HPDE6-E6E7 (cell line): Measurements from ENCODE around the gene IFNB1.

Experiments
- DNase-seq: peaks from one replicate; pipeline ENCODE4 v3.0.0; 2011; ENCODE audit warnings: missing footprints; ENCODE audit errors: extremely low spot score

Gene IFNB1

DNA sequence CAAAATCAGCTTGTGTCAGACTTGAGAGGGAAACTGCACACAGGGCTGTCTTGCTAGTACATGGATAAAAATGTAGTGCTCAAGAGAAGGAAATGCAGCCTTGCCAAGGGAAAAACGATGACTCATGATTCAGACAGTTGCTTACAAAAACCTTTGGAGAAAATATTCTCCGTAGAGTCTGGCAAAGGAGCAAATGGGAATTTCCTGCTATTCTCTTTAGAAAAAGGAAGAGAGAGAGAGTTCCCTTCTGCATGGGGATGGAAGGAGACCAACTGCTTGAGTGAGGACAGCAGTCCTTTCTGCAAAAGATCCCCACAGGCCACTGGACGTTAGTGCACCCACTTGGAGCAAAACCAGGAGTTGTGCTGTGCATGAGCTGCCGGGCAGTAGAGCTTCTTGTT is 7.6 kb downstream of the IFNB1 start:
- peak; percentile 46 for DNase-seq

DNA sequence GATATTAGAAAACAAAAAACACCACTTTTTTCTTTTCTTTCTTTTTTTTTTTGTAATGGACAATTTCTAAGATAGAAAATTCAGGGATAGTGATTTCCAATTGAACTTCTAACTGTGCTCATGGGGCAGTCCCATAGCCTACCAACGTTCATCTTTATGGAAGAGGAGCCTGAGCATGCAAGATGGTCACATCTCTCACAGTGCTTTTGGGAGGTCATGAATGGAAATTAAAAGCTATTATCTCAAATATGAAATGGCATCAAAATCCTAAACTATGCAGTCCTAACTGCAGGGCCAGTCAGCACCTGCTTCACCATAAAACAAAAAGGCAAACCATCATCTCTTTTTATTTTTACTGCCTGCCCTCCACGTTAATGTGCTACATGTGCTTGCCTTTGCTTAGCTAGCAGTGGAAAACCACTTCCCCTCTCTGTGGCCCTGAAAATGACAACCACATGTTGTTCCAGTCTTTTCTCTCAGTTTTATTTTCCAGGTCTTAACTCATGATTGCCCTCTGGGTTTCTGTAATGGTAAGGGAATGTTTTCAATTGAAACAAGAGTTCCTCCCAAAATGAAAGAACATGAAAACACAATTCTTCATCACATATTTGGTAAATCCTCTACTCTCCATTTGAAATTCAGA is 16.7 kb downstream of the IFNB1 start:
- DNase-seq, result no peak

DNA sequence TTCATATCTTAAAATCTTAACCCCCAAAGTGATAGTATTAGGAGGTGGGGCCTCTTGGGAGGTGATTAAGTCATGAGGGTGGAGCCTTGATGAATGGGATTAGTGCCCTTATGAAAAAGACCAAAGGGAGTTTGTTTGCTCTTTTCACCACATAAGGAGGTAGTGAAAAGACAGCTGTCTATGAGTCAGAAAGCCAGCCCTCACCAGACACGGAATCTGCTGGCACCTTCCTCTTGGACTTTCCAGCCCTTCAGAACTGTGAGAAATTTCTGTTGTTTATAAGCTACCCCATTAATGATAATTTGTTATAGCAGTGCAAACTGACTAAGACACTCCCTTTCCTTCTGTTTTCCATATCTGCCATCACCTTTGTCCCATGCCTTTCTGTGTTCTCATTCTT is 20.8 kb downstream of the IFNB1 start:
- no peak for DNase-seq

DNA sequence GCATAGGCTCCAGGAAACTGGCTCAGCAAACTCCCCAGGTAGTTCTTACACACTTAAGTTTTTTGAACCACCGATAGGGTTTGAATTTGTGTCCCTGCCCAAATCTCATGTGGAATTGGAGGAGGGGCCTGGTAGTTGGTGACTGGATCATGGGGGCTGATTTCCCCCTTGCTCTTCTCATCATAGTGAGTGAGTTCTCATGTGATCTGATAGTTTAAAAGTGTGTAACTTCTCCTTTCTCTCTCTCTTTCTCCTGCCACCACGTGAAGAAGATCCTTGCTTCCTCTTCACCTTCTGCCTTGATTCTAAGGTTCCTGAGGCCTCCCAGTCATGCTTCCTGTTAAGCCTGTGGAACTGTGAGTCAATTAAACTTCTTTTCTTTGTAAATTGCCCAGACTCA is 23.9 kb downstream of the IFNB1 start:
- no peak for DNase-seq

DNA sequence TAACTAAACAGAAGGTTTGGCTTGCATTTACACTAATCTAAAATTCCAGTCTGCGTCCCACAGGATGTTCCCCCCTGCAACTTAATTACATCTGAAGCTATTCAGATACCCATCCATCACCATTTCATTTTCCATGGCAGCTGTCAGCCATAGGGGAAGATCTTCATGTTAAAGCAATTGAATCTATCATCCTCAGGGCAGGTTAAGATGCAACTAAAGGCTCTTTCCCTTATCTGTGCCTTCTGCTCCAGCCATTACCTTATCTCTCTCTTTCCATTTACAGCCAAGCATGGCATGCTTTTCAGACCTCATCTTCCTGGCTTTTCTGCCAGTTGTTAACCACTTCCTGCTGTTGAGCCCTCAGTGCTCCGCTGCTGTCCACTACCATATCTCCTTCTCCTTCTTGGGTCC is 30.5 kb downstream of the IFNB1 start:
- no peak for DNase-seq

DNA sequence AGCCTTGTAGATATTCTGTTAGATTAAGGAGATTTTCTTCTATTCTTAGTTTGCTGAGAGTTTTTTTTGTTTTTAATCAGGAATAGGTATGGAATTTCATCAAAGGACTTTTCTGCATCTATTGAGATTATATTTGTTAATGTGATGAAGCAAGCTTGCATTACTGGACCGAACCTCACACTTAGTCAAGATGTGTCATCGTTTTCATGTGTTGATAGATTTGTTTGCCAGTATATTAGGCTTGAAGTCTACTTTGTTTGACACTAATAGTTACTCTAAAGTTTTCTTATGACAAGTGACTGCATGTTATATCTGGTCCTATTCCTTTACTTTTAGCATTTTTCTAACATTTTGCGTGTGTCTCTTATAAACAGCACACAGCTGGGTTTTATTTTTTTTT is 33.9 kb downstream of the IFNB1 start:
- DNase-seq, result no peak

DNA sequence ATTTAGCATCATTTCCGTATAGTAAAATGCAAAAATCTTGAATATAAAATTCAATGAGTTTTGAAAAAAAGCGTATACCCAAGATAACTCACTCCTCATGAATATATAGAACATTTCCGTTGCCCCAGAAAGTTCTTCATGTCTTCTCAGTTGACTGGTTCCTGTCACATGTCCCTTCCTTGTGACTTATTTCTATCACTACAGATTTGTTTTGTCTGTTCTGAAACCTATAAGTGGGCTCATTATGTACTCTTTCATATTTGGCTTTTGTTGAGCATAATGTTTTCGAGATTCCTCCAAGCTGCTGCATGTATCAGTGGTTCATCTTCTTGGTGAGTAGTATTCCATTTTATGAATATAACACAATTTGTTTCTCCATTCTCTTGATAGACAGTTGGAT is 35.3 kb downstream of the IFNB1 start:
- no peak for DNase-seq

DNA sequence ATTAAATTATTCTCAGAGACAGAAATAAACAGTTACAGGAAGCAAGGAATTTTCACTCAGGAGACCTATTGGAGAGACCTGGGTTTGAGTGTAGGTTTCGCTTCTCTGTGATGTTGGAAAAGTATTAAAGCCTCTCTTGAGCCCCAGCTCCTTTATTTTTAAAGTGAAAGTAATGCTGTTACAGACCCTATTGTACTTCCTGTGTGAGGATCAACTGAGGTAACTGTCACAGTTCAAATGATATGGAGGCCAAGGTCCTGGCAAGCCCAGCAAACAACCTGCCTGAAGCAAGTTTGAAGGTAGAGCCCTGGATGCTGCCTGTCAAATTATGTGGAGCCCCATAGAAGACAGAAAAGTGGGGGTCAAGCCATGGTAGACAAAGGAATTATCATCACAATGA is 38.4 kb downstream of the IFNB1 start:
- no peak for DNase-seq

DNA sequence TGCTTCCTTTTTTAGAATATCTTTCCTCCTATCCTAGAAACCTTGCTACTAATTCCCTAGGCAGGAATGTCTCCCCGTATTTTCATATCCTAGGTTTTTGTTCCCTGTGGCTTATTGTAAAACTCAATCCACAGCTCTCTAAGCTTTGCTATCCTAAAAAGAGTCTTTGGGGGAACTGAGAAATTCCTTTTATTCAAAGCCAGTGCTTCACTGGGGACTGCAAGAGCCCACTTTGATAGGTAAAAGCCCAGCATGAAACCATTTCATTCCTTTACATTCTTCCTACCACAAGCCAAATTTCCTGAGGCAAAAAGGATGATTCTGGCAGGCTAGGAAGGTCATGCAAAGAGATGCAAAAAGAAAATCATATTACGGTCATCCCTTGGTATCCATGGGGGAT is 40.5 kb downstream of the IFNB1 start:
- no peak for DNase-seq

DNA sequence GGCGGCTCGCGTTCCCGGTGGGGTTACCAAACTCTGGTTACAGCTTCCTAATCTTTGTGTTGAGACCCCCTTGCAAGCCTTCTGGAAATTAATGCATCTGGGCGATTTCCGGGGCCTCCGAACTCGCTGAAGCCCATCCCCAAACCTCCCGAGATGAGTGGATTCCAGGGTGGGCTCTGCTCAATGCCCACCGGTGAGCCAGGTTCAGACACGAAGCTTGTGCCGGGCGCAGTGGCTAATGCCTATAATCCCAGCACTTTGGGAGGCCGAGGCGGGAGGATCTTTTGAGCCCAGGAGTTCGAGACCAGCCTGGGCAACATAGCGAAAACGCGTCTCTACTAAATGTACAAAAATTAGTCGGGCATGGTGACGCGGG is 45.9 kb downstream of the IFNB1 start:
- DNase-seq, result no peak

DNA sequence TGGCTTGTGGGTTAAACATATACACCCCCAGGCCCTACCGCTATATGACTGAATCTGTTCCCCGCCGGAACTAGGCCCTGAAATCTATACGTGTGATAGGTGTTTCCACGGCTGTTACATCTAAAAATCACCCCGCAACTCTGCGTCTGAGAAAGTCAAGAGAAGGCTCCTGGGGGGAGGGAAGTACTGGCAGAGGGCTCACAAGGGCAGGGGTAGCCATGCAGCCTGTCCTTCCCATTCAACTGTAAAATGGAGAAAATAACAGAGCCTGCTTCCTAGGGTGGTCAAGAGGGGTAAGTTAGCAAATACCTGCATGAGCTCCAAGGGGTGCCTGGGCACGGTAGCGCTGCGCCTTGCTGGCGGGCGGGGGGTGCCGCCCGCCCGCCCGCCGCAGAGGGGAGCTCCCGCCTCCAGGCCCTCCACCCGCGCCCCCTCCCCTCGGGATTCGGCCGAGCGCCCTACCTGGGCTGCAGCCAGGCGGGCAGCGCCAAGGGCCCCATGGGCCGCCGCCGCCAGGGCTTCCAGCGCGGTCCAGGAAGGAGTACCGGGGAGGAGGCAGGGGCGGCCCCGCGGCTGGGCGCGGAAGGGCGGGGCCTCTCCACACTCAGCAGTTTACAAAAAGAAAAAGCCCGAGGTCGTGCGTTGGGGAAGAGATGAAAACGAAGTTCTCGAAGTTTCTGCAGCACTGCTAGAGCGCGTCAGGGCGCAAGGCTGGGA is 46.5 kb downstream of the IFNB1 start, which contains the start of gene HACD4:
TSS of gene HACD4 (minus strand) at position 550 of the 717 bp plus-strand sequence. CDS start at position 500, 50 bp downstream.
- DNase-seq, result peak; percentile 55

DNA sequence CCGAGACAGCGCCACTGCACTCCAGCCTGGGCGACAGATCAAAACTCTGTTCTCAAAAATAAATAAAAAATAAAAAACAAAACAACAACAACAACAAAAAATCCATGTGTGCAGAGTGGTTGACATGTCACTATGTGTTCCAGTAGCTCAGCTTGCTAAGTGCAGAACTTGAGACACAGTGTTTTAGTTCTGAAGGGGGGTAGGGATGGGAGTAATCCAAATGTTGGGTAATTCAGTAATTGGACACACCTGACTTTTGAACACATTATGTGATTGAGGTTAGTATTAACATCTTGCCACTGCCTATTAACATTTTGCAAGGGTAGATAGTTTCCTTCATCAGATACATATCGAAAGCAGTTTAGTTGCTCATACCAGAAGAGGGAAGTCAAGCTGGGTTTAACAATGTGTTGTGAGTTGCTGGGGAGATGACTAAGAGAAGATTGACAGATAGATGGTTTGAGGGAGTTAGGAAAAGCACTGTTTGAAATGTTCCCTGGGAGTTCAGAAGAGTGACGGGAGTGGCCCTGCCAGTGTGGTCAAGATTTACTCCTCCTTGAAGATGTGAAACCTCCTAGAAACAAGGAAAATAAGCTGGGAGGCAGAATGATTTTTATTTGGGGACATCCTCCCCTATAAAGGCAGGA is 47.2 kb downstream of the IFNB1 start:
- peak; percentile 80 for DNase-seq

DNA sequence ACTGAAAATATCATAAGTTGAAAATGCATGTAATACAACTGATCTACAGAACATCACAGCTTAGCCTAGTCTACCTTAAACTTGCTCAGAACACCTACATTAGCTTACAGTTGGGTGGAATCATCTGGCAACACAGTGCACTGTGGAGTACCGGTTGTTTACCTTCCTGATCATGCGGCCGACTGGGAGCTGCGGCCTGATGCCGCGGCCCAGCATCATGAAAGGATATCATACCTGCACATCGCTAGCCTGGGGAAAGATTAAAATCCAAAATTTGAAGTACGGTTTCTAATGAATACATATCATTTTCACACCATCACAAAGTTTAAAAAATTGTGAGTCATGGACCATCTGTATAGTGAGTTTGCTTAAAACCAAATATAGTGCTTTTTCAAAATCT is 48.1 kb downstream of the IFNB1 start:
- DNase-seq, result no peak

DNA sequence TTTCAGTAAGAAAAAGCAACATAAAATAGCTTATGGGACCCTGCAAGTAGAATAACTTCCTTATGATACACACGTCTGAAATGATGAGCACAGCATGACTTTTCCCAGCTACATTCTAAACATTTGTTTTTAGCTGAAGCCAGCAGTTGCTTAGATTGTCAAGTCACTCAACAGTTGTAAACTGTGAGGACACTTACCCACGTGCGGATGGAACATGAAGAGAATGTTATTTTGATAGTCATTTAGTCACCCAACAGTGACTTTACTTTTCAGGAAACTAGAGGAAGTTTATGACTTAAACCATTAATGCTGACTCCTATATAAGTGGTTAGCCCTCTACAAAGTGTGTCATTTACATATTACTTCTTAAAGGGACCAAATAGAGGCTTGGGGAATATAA is 49.3 kb downstream of the IFNB1 start:
- DNase-seq, result no peak

DNA sequence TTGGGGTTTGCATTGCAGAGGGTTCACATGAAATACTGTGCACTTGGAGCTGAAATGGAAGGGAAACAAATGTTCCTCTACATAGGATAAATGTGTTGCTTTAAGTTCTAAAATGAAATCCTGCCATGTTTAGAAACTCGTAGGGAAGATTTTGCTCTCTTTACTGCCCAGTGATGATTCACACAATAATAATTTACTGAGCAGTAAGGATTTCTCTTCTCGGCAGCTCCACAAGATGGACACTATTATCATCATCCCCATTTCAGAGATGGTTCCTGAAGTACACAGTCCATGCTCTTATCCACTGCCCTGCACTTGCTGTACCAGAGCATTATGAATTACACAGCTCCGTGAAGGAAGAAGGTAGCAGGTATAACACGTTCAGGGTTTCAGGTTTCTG is 50.4 kb downstream of the IFNB1 start:
- no peak for DNase-seq
